ENCODE results near the gene CRLF1.

The CRLF1 gene

DNA sequence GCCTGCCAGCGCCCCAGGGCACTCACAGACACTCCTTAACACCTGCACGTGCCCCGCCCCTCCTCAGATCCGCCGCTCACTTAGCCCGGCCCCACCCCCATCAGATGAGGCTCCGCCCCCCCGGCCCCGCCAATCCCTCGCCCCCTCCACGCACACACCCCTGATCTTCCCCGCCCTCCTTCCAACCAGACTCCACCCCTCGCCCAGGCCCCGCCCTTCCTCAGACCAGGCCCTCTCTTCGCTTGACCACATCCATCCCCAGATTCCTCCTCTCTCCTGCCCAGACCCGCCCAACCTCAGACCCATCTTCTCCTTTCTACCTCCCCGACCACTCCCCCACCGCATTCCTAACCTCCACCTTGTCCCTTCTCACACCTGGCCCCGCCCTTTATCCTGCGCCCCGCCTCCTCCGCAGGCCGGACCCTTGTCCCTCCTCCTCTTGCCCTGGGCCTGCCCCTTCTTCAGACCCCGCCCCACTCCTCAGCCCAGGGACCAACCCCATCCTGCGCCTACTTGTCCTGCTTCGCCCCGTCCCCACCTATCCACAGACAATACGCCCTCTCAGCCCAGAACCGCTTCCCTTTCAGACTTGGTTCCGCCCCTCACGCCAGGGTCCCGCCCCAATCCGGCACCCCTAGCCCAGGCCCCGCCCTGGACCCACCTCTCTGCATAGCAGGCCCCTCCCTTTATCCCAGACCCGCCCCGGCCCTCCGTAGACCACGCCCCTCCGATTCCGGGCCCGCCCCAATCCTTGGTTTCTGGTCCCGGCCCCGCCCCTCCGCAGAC, 29.8 kb upstream of the CRLF1 start:
- peak; percentile 99 for DNase-seq (ENCODE audit: low spot score)

DNA sequence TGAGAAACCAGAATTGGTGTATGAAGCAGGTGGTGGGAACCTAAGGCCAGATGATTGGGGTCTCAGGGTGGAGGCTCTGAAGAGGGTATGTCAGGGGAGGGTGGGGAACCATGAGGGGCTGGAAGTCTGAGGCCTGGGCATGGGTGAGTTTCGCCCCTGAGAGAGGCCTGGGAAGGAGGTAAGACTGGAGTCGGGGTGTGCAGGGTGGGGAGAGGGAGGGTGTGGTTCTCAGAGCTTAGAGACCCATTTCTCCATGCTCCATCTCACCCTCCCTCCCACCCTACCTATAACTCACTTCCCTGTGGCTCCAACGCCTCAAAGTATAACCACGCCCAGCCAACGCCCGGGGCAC, 29.2 kb upstream of the CRLF1 start:
- no peak for DNase-seq (ENCODE audit: low spot score)

DNA sequence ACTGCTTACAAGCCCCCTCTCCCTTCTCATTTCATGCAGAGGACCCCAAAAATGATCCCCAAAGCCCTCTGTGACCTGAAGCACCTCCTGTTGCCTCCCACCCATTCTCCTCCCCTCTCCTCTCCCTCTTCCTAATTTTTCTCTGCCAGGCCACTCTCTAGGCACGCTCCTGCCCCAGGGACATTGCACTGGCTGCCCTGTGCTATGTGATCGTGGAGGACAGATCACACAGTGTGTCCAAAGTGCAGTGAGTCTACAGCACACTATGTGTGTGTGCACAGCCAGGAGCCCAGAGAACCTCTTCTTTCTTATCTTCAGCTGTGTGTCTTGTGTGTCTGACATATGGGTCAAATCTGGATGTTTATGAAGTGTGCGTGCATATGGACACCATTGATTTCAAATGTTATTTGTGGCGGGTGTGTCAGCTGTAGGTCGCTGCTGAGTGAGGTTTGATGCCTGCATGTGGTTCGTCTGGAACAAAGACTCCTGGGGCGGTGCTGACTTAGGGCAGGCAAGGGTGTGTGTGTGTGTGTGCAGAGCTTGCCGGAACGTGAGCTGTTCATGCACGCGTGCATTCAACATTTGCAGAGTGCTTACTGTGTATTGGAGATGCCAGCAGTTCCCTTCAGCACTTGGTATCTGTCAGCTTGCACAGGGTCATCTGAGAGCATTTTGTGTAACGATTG, 28.2 kb upstream of the CRLF1 start:
- no peak for DNase-seq (ENCODE audit: low spot score)

- DNase-seq (ENCODE audit: low spot score) = no peak
These were observed 26.7 kb upstream of the CRLF1 start for GRCh38 chr19:18633321-18633720.

DNA sequence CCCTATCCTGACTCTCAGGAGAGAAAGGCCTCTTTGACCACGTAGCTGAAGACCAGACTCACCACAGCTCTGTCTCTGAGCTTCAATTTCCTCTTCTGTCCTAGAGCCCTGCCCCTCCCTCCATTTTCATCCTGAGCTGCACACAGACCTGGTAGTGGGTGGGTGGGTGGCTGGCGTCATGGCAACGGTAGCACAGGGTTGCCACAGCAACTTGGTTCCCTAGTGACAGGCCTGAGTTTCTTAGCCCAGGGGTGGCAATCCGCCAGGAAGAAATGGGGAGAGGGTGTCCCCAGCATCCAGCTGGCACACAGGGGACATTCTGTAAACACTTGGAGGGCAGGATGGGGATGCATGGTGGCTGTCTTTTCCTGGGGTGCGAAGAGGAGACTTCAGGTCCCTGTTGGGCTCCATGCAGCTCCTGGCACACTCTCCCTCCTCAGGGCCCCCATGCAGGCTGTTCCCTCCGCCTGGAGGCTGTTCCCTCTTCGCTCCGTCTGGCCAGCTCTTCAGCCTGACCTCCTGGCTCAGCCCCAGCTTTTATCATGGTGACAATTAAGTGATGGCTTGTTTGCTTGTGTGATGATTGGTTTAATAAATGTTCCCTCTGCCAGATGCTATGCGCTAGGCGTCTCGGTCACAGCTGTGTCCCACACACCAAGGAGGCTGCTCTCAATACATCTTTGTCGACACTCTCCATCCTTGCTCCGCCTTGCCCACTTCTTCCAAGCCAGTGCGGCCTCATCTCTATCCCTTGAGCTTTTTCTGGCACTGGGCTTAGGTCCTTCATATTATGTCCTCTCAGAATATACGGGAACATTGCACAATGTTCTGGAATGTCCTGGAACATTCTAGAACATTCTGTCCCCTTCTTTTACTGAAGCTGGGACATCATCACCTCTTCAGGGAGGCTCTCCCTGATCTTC, 22.8 kb upstream of the CRLF1 start:
- no peak for DNase-seq (ENCODE audit: low spot score)

- DNase-seq (ENCODE audit: low spot score) = no peak
These were observed 20.3 kb upstream of the CRLF1 start for GRCh38 chr19:18626906-18627305.

DNA sequence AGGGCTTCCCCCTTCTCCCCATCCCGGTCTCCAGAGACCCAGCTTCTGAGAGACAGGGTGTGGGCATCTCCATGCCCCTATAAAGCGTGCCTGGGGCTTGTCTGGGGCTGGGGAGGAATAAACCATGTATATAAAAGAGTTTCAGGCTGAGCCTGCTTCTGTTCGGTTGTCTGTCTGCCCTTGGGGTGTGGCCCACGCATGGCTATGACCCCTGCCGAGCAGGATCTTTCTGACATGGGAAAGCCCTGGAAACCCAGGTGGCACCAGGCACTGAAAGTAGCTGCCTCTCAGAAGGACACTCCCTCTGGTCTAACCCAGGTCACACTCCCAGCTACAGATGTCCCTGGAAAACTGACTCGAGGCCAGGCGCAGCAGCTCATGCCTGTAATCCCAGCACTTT, 14.3 kb upstream of the CRLF1 start:
- DNase-seq (ENCODE audit: low spot score) = no peak

GRCh38 chr19:18620311-18620710, 13.7 kb upstream of the CRLF1 start:
- no peak for DNase-seq (ENCODE audit: low spot score)

DNA sequence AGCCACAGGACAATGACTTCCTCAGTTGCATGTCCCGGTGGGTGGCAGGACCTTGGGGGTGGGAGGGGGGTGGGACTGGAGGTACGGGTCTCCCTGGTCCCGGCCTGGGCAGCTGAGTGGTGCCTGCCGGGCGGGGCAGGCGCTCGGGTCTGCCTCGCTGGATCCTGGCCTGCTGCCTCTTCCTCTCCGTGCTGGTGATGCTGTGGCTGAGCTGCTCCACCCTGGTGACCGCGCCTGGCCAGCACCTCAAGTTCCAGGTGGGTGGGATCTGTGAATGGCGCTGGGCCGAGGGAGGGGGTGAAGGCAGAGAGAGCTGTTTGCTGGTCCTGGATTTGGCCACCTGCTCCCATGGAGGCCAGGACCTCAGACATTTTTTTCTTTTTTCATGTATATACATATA, 11.6 kb upstream of the CRLF1 start:
- DNase-seq (ENCODE audit: low spot score) = no peak

DNA sequence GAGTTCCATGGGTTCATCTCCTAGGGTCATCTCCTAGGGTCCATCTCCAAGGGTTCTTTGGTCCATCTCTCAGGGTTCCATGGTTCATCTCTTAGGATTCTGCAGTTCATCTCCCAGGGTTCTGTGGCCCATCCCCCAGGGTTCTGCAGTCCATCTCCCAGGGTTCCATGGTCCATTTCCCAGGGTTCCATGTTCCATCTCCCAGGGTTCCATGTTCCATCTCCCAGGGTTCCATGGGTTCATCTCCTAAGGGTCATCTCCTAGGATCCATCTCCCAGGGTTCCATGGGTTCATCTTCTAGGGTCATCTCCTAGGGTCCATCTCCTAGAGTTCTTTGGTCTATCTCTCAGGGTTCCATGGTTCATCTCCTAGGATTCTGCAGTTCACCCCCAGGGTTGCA, 11.0 kb upstream of the CRLF1 start:
- no peak for DNase-seq (ENCODE audit: low spot score)

GRCh38 chr19:18616023-18616422, 9.4 kb upstream of the CRLF1 start:
- no peak for DNase-seq (ENCODE audit: low spot score)

DNA sequence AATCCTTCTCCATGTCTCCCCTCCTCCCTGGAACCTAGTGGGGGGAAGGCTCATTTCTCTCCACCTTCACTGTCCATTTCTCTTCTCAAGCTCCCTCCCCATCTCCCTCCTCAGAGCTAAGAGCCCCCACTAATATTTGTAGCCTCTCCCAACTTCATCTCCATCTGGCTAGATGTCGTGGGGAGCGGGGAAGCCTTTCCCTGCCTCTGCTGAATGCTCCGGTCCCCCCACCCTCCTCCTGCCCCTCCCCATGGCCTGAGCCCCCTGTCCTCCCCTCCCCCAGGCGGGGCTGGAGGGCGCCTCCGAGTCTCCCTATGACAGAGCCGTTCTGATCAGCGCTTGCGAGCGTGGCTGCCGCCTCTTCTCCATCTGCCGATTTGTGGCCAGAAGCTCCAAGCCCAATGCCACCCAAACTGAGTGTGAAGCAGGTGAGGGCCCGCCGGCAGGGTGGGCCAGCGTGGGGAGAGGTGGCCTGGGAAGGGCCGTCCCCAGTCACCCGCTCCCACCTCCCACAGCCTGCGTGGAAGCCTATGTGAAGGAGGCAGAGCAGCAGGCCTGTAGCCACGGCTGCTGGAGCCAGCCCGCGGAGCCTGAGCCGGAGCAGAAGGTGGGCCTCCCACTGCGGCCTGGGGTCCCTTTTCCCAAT, 7.1 kb upstream of the CRLF1 start:
- DNase-seq (ENCODE audit: low spot score) = no peak

DNA sequence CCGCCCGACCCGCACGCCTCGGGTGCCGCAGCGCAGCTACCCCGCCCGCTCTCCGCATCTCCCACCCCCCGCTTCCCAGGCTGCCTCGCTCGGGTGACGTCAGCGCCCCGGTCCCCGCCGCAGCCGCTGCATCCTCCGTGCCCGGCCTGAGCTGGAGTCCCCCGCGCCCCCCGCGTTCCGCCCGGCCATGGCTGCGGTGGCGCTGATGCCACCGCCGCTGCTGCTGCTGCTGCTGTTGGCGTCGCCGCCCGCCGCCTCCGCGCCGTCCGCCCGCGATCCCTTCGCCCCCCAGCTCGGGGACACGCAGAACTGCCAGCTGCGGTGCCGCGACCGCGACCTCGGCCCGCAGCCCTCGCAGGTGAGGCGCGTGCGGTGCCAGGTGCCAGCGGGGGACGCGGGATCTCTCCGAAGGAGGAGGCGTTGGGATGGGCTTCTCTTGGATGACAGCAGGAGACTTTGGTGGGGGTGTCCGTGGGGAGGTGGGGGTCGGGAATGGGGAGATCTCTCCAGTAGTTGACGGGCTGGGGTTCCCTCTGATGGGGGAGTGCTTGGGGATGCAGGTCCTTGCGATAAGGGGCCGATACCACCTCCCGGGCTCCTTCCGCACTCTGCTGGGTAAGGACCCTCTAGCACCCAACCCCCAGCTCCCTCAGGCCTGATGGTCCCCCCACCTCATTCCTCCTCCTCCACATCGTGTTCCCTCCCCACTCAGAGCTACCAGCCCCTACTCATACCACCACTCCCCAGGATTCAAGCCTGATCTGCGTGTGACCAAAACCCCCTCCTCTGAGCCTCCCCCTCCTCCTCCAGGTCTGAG, 6.4 kb upstream of the CRLF1 start, which contains the start of gene TMEM59L:
TSS of gene TMEM59L (plus strand) at position 99 of the 817 bp plus-strand sequence. CDS start at position 188, 89 bp downstream.
- no peak for DNase-seq (ENCODE audit: low spot score)

- no peak for DNase-seq (ENCODE audit: low spot score)
These were observed 5.6 kb upstream of the CRLF1 start for GRCh38 chr19:18612051-18612771.

GRCh38 chr19:18611327-18612050, 4.9 kb upstream of the CRLF1 start:
- no peak for DNase-seq (ENCODE audit: low spot score)

DNA sequence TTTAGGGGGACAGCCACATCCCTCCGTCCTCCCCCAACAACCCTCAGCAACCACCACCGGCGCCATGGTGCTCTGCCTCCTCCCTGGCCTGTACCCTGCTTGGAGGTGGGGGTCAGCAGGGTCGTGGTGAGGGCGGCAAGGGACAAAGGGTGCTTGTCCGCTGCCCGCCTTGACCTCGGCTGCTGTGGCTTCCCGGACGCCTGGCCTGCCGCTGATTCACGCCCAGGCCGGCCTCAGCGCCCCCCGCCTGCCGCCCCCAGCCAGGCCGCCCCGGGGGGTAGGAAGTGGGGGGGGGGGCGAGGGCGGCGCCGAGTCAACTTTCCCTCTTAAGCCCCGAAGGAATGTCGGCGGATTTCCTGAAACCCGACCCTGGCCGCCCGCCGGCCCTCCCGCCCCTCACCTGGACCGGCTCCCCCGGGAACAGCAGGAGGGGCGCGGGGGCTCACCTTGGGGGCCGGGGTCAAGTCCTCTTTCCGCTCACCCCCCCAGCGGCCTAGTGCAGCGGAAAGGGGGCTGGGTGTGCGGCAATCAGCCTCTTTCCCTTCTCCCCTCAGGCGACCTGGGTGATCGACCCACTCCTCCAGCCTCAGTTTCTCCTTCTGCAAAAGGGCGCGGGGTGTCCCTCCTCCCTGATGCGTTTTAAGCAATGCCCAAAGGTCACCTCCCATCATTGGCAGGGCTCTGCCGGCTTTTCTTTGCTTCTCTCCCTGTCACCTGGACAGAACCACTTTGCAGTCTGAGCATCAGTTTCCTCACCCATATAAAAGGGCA, 4.1 kb upstream of the CRLF1 start:
- no peak for DNase-seq (ENCODE audit: low spot score)

DNA sequence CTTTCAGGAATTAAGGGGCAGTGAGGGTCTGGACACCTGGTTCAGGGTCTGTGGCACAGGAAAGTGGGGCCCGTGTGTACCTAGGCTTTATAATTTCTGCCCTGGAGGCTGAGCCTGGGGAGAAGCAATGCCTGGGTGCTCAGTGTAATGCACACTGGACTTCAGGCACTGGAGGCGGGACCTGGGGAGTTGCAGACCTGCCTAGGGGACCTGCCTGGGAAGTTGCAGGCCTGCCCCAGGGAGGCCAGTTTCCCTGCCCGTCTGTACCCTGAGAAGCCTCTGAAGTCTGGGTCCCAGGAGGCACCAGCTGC, 3.6 kb upstream of the CRLF1 start:
- no peak for DNase-seq (ENCODE audit: low spot score)

GRCh38 chr19:18609717-18610051, 3.1 kb upstream of the CRLF1 start:
- no peak for DNase-seq (ENCODE audit: low spot score)
